ENCODE results near the gene CLDN16.

The CLDN16 gene

DNA sequence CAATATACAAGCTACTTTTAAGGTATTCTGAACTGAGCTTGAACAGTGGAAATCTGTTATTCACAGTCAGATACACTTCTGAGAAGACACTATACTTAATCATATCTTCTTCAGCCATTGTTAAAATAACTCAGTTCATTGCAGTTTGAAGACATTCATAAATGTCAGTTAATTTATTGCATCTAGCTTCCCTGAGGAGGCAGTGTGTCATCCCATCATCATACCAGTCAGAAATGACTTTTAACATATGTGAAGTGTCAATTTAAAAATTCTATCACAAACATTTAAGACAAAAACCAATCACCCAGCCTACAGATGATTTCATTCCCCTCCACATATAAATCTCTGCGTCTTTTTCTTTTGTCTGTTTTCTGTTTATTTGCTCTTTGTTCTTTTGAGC lies 54.3 kb downstream of the CLDN16 start:
- DNase-seq (ENCODE audit: low spot score), result no peak

DNA sequence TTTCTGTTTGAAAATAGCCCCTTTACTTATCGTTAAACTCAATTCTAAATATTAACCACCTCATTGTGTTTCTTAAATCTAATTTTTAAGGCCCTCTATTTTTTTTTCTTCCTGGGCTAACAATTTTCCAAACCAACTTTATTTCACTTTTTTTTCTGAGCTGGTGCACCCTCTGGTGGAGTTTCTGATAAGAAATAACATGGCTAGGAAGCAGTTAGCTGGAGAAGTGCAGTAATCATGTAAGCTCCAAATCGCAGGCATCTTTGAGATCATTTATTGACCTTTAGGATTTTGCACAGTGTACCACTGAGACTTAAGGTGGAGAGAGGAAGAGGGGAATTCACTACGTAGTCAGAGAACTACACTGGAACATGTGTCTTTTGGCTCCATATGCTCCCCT lies 55.3 kb downstream of the CLDN16 start:
- no peak for DNase-seq (ENCODE audit: low spot score)

DNA sequence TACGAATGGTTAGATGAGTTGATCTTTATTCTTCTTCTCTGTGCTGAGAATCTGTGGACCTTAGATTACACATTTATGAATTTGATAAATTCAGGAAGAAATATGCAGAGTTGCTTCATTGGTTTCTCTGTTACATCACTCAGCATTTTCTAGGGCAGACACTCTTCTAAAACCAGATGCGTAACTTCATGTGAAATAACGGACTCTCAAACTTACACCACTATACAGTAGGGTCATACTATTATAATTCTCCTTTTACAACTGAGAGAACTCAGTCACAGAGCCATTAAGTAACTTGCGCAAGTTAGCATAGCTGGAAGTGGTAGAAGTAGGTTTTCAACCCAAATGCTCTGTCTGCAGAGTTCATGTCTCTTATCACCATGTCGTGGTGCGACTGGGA lies 56.0 kb downstream of the CLDN16 start:
- DNase-seq (ENCODE audit: low spot score), result no peak

DNA sequence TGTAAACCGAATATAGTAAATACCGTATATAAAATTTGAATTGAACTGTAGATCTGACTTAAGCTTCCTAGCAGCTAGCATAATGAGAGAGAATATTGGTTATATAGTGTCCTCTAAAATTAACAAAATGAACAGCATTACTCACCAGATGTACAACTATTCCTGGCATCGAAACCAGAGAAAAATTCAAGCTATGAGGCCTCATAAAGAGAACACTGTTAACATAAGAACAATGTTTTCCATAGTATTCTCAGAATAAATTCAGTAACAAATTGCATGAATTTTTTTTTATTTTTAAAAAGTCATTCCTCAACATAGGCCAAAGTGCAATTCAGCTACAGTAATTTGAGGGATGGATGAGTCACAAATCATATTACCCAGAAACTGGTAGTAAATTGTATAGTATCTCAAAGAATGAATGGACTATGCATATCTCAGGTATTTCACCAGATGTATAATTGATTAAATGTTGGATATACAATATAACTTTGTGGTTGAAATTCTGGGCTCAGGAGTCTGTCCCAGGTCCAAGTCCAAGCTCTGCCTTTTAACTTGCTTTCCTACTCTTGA lies 56.7 kb downstream of the CLDN16 start:
- DNase-seq (ENCODE audit: low spot score), result no peak

DNA sequence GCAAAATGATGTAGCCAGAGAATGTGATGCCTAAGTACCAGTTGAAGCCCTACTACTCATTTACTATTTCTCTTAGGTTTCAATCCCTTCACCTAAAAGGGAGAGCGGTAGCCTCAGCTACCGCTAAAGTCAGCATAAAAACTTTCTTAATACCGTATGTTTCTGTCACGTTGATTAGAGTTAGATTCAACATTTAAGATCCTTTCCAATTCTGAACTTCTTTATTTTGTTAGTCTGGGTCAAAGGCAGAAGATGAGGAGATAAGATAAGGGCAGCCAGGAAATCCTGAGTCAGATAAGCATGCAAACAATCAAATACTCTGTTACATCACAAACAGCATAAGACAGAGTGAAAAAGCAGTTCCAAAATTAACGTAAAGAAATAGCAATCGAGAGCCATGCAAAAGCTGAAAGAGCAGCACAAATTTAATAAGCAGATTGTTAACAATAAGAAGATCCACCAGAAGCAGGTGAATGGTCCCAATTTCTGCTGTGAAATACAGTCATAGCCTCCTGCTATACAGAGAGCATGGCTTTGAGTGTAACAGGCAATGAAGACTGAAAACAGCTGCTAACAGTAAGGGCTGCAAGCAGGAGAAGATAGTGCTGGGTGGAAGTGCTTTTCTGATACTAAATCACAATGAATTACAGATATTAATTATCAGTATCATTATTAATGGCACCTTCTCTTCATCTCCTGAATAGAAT lies 58.8 kb downstream of the CLDN16 start:
- no peak for DNase-seq (ENCODE audit: low spot score)

DNA sequence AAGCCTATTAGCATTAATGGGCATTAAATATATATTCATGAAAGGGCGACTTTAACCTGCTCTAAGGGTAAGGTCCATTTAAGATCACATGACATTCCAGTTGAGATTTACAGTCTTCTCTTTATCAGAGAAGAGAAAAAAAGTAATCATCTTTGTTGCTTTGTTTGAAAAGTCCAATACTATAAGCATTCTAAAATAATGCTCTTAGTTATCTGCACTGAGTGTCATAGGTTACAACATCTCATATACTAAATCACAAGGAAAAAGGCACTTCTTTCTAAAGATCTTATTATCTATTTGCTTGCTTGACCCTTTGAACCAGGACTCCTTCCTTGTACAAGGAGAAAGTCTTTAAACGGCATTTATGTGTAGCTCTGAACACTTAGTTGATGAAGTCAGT lies 60.3 kb downstream of the CLDN16 start:
- no peak for DNase-seq (ENCODE audit: low spot score)

DNA sequence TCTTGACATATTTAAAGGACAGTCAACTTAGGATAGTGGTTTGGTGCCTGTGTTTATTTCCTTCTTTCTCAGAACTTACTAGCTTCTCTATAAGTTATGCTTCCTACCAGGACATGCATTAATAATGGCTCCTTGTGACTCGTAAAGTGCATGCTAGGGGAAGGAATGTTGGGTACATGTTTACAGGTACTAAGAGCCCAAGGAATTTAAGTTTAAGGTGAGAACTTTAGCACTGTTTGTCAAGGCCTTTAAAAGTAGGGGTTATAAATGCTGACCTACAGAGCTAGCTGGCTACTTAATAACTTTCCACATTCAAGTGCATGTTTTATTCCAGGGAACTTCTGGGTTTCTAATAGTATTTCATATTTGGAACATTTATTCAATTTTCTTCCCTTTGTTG lies 61.8 kb downstream of the CLDN16 start, which contains the start of gene TMEM207:
Gene TMEM207, minus strand, starts transcription at position 101 of the 400 bp plus-strand sequence. Its CDS starts 92 bp downstream, at position 9.
- DNase-seq (ENCODE audit: low spot score), result no peak

DNA sequence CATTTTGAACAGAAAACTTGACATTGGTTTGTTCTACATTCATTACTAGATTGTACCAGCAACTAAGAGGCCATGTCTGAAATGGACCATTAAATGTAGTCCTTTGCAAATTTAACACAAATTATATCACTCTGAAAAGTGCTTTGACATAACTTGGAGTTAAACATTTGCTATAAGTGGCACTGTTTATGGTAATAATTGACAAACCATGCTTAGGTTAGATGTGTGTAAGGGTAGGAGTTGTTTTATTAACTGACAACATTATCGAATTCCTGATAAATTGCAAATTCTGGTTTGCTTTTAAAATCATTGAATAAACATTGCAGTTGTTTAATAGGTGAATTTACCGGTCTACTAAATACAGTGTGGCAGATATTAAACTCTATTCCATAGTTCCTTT lies 67.9 kb downstream of the CLDN16 start:
- DNase-seq (ENCODE audit: low spot score), result no peak

DNA sequence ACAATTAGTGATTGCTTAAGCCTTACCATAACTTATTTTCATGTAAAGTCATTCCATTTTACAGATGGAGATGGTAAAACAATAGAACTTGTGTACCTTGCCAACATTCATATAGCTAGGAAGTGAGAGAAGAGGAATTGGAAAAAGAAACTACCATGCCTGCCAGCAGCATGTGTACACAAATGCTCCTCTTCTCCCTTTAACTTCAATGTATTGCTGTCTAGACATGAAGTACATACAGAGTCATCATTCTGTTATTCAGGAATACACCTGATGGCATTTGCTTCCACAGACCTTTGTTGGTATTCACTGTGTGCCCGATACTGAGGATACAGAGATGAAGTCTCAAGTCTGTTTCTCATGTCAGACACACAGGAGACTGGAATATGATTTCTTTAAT lies 68.8 kb downstream of the CLDN16 start:
- DNase-seq (ENCODE audit: low spot score), result no peak

DNA sequence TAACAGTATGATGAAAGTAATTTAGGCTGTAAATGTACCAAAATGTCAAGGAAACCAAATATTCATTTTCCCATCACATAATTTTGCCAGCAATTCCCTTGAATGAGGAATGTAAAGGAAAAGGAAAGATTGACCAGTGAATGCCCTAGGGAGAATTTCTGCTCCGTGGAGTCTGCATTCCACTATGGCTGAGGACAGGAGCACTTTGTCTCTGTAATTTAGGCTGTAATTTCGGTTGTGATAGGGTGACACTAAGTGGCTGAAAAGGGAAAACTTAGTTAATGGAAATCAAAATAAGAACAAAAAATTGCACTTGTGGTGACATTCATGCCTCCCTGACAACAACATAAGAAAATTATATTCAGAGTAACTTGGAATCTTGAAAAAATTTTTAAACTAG lies 70.1 kb downstream of the CLDN16 start:
- no peak for DNase-seq (ENCODE audit: low spot score)
